Muscle of arm (tissue), 14 donors: ENCODE results near the gene SPART. TPM values are rescaled to one million over a fixed set of nuclear protein-coding genes. Genes with fewer than 3 reads are reported as not detected.

Experiments used
- DNase-seq: peaks from one replicate; pipeline ENCODE4 v3.0.0-alpha.2; 2013
- long read RNA-seq, 11 donors: transcript quantifications; one replicate each; lab custom pipeline, GENCODE V29; 2026
- polyA plus RNA-seq, 12 donors: library from polyadenylated mRNA; unstranded; fragments of 120-200 nt; gene quantifications; one replicate each; pipeline ENCODE4 v1.2.1, GENCODE V29; 2013; ENCODE audit not compliant: insufficient read length in 12 of 12

The SPART gene, protein sequence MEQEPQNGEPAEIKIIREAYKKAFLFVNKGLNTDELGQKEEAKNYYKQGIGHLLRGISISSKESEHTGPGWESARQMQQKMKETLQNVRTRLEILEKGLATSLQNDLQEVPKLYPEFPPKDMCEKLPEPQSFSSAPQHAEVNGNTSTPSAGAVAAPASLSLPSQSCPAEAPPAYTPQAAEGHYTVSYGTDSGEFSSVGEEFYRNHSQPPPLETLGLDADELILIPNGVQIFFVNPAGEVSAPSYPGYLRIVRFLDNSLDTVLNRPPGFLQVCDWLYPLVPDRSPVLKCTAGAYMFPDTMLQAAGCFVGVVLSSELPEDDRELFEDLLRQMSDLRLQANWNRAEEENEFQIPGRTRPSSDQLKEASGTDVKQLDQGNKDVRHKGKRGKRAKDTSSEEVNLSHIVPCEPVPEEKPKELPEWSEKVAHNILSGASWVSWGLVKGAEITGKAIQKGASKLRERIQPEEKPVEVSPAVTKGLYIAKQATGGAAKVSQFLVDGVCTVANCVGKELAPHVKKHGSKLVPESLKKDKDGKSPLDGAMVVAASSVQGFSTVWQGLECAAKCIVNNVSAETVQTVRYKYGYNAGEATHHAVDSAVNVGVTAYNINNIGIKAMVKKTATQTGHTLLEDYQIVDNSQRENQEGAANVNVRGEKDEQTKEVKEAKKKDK
- 100 to 1,000 TPM in 1 of 12 donors, 10 to 100 TPM in 10, not detected in 1; 41.4 to 141 (median 74.1) TPM for polyA plus RNA-seq
- long read RNA-seq, donor 1, full-length matches to known transcripts, result 9 of 14 reads
- long read RNA-seq, donor 1, partial matches to known transcripts, result 5 of 14 reads
- long read RNA-seq, donor 1, other reads (novel, unspliced or antisense), result 0 of 14 reads
- long read RNA-seq, donor 2, full-length matches to known transcripts, result 15 of 25 reads
- long read RNA-seq, donor 2, partial matches to known transcripts, result 10 of 25 reads
- long read RNA-seq, donor 2, other reads (novel, unspliced or antisense), result 0 of 25 reads
- long read RNA-seq, donor 3, full-length matches to known transcripts, result 6 of 14 reads
- long read RNA-seq, donor 3, partial matches to known transcripts, result 8 of 14 reads
- long read RNA-seq, donor 3, other reads (novel, unspliced or antisense), result 0 of 14 reads
- long read RNA-seq, donor 4, full-length matches to known transcripts, result 5 of 12 reads
- long read RNA-seq, donor 4, partial matches to known transcripts, result 7 of 12 reads
- long read RNA-seq, donor 4, other reads (novel, unspliced or antisense), result 0 of 12 reads
- long read RNA-seq, donor 5, full-length matches to known transcripts, result 21 of 51 reads
- long read RNA-seq, donor 5, partial matches to known transcripts, result 30 of 51 reads
- long read RNA-seq, donor 5, other reads (novel, unspliced or antisense), result 0 of 51 reads
- long read RNA-seq, donor 6, full-length matches to known transcripts, result 5 of 10 reads
- long read RNA-seq, donor 6, partial matches to known transcripts, result 5 of 10 reads
- long read RNA-seq, donor 6, other reads (novel, unspliced or antisense), result 0 of 10 reads
- long read RNA-seq, donor 7, full-length matches to known transcripts, result 5 of 15 reads
- long read RNA-seq, donor 7, partial matches to known transcripts, result 10 of 15 reads
- long read RNA-seq, donor 7, other reads (novel, unspliced or antisense), result 0 of 15 reads
- long read RNA-seq, donor 8, full-length matches to known transcripts, result 25 of 41 reads
- long read RNA-seq, donor 8, partial matches to known transcripts, result 16 of 41 reads
- long read RNA-seq, donor 8, other reads (novel, unspliced or antisense), result 0 of 41 reads
- long read RNA-seq, donor 9, full-length matches to known transcripts, result 13 of 21 reads
- long read RNA-seq, donor 9, partial matches to known transcripts, result 8 of 21 reads
- long read RNA-seq, donor 9, other reads (novel, unspliced or antisense), result 0 of 21 reads
- long read RNA-seq, donor 10, full-length matches to known transcripts, result 9 of 27 reads
- long read RNA-seq, donor 10, partial matches to known transcripts, result 18 of 27 reads
- long read RNA-seq, donor 10, other reads (novel, unspliced or antisense), result 0 of 27 reads
- long read RNA-seq, donor 11, full-length matches to known transcripts, result 21 of 21 reads
- long read RNA-seq, donor 11, partial matches to known transcripts, result 0 of 21 reads
- long read RNA-seq, donor 11, other reads (novel, unspliced or antisense), result 0 of 21 reads

DNA sequence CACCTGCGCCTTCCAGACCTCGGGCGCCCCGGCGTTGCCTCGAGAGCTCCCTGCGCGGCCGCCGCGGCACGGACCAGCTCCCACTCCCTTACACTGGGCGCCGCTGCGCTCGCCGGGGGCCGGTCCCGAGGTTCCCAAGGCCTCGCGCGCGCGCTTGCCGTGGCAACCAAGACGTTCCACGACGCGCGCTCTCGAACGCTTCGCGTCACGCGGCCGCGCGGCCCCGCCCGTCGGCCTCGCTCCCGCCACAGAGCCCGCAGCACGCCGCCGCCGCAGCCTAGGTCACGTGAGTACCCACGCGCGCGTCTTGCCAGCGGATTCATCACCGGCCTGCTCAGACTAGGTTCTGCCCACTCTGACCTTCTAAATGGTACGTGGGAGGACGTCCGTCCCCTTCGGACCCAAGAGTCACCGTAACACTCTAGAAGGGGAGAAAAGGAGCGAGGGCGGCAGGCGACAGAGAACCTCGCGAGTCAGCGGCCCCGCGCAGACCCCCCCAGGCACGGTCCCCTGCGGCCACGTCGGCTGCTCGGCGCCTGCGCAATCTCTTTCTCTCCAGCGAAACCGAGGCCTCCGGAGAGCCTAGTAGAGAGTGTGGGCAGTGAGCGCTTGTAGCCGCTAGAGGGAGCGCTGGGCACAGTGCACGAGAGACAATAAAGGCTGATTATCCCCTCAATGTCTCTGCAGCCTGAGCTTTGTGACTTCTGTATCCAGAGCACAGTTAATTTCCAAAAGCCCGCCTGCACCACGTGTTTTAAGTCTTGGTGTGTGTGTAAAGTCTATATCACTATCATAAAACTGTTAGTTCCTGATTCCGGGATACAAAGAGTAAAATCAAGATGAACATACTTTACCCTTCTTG, at the start of gene SPART:
SPART (minus strand) TSS at position 173 of the 862 bp plus-strand sequence. CDS start 10,564 bp downstream, outside the sequence.
- DNase-seq, result peak; percentile 96

DNA sequence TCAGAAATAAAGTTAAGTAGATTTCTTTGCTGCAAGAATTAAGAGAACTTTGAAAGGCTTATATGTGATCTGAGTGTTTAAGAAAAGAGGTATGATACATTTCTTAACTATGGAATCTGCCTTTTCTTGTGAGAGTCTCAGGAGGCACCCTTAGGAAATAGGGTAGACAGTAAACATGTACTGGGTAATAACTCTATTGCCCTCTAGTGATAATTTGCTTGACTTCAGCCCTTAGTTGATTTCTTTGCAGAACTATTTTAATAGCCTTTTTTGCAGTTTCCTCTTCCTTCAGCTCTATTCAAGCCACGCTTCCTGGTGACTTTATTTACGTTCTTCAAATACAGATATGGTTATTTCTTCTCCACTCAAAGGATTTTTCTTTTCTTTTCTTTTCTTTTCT, 49.1 kb upstream of the SPART start:
- DNase-seq, result peak; percentile 43

DNA sequence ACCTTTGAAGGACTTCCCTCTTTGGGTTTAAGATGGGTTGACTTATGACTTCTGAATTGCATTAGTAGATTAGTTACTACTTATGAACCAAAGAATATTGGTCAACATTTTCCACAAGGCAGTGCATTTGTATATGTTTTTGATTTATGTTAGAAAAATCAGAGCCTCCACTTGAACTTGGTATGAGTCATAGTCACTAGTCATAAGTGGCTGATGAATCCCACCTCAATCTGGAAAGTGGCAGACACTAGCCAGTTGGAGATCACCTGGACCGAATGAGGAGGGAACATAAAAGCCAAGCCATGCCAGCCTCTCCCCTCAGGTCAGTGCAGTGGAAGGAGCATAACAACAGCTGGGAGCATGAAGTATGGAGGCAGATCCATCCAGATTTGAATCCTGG, 39.3 kb upstream of the SPART start:
- no peak for DNase-seq

DNA sequence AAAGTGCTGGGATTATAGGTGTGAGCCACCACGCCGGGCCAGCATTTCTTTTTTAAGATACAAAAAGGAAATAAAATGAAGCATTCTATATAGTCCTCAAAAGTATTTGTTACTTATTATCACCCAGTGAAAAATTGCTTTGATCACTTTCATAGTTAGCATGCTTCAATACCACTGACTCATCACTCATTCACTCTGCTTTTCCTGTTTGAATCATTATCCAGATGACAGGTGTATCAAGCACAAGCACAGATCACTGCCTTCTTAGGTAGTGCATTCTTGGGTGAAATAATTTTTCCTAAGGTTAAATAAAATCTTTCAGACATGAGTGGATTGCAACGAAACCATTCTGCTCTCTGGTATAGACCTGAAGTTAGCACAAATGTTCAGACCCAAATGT, 35.8 kb upstream of the SPART start:
- DNase-seq, result no peak

DNA sequence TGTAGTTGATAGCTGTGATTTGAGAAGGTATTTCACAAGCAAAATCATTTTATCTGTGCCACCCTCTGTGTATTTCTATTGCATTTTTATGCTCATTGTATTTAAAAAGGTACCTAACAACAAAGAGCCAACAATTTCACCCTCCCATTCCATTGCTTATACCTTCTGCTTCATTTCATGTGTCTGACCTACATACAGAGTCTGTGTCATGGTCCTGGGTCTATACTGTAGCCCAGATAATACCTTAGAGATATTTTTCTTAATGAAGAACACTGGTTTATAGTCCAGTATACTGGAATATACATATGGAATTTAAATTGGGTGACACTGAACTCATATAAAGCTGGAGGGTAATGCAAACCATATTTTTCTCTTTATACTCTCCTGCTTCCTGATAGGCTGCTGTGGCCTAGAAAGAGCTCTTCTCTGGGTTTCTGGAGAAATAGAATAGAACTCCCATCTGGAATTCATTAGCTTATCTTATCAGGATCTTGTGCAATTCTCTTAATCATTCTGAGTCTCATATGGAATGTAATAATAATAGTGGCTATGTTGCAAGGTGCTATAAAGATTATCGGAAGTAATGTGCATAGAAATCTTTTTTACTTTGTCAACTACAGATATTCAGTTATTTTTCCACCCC, 31.8 kb upstream of the SPART start:
- DNase-seq, result no peak

DNA sequence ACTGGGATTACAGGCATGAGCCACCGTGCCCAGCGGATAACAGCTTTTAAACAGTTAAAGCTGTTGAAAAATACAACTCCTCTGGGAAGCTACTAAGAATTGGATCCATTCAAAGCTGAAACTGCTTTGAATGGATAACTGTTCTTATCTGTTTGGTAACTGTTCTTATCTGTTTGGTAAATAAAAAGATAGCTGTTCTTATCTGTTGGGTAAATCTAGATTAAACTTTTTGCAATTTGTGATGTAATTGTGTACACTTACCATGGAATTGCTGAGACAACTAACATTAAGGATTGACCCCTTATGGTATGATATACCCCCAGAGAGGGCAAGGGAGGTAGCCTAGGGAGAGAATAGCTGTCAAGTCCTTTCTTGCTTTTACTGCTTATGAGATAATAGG, 27.9 kb upstream of the SPART start:
- DNase-seq, result no peak

DNA sequence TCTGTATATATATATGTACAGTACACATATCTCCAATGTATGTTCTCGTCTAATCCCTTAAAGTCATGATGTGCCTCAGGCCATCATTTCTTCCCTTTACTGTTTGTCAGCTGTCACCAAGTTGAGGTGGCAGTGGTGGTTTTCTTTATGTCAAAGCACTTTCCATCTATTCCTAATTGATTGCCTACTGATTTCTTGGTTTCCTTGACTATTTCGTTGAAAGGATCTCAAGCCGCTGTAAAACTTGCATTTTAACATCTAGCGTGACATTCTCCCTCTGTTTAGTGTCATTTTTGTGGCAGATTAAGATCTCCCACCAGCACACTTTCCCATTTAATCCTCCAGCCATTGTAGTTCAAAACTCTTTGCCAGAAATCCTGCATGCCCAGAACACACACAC, 25.0 kb upstream of the SPART start:
- DNase-seq, result no peak

DNA sequence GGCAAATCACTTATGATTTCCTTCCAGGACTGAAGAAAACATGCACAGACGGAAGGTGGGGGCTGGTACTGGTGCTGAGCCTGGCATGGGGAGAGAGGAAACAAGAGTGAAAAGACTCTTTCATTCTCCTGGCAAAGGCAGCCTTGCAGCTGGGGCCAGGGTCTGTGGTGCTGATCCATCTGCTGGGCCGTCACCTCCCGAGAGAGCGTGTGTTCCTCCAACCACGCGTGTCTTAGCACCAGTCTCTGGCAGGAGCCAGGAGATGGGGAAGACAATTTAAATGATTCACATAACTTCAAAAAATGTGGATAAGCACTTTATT, 23.9 kb upstream of the SPART start:
- DNase-seq, result no peak

DNA sequence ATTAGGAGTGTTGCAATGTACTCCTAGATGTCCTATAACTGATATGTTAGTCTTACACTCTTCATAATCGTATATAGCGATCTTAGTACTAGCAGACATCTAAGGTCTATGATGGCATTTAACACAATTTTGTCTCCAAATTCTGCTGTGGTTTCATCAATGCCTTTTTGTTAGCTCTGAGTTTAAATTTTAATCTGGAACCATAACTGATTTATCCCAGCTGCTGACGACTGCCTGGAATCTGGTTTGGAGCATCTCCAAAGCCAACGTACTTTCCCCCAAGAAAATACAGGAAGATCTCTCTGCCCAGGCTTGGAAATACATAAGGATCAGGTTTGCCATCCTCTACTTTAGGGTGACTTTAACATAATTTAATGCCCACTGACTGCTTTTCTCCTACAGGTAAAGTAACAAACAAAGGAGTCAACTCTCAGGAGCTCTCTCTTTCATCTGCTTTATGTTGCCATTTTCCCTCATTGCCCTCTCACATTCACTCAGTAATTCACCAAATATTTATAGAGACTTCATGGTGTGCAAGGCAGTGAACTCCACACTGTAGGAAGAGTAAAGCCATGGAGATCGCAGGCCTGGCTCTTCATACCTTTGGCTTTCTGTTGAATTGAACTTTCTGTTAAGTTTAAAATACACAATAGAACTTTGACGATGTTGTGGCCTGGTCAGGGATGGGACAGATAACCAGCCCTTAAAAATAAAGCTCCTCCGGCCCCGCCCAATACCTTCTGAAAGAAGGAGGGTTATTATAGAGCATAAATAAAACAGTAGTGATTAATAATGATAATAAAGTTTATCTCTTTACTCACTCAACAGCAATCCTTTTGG, 23.3 kb upstream of the SPART start:
- no peak for DNase-seq

DNA sequence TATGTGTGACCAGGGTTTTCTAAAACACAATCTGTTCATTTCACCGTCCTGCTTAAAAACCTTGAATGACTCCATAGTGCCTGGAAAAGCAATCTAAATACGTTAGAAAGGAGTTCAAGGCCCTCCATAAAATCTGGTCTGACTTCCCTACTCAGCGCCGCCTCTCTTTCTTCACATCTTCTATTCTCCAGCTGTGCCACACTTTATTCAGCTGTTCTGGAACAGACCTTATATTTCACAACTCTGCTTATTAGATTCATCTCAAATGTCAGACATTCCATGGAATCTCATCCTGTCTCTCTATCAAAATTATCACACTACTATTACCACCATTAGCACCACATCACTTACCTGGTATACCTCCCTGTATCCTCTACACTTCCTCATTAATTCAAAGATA, 19.8 kb upstream of the SPART start:
- DNase-seq, result no peak

DNA sequence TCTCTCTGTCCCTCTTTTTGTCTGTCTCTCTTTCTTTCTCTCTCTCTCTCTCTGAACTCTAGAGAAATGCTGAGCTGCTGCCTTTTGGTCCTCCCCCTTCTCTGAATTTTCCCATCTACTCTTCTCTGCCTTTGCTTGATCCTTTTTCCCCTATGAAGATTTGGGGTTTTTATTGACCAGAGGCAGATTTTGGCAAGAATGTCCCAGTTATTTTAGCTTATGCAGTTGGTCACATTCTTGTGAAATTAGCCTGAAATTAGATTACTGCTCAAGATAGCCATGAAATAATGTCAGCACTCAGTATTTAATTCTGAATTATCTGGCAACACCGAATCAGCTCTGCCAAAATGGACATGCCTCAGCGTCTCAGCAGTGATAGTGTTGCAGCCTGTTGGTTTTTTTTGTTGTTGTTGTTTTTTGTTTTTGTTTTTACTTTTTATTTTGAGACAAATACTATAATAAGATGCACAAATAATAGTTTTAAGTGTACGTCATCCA, 17.2 kb upstream of the SPART start:
- DNase-seq, result no peak

DNA sequence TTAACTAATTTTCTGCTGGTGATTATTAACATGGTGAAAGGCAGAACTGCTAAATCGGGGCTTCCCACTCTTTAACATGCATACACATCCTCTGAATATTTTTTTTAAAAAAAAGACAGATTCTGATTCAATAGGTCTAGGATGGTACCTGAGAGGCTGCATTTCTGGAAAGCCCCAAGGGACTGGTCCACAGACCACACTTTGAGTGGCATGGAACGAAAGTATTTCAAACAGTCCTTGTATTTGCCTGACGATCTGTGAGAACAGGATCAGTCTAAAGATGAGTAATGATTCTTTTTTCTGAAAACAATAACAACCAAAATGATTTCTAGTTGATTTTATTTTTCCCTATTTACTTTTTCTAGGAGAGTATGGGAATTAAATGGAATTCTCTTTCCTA, 16.7 kb upstream of the SPART start:
- no peak for DNase-seq

DNA sequence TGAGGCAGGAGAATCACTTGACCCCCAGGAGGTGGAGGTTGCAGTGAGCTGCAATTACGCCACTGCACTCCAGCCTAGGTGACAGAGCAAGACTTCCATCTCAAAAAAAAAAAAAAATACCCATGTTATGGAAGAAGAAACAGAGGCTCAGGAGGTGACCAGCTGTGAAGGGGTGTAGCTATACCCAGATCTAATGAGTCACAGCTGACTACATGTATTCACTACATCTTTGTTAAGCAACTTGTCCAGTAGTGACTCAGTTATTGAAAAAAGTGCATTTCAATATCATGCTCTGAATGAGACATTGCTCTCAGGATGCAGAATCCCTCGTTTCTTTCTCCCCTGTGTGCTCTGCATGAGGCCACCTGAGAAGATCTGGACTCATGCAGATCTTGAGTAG, 16.1 kb upstream of the SPART start:
- no peak for DNase-seq

DNA sequence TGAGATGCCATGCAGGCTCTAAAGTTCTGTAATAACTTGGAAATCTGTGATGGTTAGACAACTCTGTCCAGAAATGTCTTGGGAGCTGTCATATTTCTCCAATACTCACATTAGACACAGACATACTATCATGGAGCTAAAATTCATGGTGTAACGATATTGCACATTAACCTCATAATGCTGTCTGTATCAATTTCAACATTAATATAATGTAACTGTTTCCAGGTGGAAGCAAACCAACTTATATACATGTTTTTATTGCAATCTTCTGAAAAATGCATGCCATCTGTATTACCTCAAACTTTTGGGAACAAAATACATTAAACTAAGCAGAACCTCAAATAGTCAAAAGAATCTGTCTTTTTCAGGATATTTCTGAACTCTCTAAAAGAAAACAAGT, 14.7 kb upstream of the SPART start:
- no peak for DNase-seq

DNA sequence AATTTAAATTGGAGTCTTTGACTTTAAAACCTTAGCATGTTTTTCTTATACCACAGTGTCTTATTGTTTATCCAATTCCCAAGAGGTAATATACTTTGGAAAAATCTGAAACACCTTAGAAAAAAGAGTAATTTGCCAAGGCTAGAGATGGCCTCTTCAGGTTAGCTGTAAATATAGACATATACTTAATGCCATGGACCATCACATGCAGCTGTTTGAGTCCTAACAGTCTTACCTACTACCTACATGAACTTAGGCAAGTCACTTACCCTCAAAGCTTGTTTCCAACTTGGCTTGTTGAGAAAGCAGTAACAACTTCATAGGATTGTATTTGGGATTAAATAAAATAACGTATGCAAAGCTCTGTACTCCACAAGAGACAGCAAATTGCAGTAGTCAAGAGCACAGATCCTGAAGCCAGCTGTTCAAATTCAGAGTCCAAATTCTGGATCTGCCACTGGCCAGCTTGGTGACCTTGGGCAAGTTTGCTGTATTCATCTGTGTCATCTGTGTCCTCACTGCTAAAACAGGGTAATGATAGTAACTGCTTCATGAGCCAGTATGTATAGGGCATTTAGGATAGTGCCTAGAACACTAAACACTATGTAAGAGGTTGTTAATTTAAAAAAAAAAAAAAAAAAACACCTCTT, 13.2 kb upstream of the SPART start:
- no peak for DNase-seq

DNA sequence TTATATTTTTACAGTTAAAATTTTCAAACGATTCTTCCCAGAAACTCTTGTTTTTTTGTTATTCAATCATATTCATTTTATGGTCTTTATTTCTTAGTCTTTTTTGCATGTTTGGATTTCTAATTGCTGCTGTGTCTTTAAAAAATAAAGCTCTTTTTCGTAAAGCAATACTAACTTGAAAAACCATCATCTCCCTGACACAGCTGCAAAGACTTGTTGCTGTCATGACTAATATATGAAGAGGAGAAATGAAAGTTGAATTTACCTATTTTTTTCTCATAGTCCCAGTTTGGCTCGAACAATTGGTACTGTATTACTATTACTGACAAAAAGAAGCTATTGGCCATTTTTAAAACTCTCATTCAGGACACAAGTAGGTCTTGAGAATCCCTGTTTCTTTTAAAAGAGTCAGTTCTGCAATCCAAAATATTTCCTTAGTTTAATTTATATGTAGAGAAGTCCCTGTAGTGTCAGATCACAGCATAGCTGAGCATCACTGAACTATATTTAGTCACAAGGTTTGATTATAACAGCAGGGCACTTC, 12.1 kb upstream of the SPART start:
- no peak for DNase-seq

DNA sequence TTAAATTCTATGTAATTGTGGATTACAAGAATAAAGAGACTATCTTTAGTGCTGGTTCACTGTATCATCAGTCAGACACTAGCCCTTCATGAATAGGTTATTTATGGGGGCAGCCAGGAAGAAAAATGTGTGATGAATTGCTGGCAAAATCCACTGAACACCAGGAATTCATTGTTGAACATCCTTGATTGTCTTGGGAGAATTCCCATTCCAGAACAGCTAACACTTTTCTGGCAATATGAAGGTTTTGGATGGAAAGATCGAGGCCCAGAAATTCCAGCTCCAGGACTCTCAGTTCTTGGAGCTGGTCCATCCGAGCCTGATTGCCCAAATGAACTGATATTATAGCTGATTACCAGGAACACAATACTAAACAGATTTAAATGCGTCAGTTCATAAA, 11.5 kb upstream of the SPART start:
- DNase-seq, result peak; percentile 76
